ENCODE measurements around the gene CCDC86.

The CCDC86 gene

GRCh38 chr11:60859616-60860250 is 17.8 kb downstream of the CCDC86 start:
- no peak for DNase-seq (ENCODE audit: extremely low read depth, low read depth)
- TF ChIP-seq, protein P1, sequence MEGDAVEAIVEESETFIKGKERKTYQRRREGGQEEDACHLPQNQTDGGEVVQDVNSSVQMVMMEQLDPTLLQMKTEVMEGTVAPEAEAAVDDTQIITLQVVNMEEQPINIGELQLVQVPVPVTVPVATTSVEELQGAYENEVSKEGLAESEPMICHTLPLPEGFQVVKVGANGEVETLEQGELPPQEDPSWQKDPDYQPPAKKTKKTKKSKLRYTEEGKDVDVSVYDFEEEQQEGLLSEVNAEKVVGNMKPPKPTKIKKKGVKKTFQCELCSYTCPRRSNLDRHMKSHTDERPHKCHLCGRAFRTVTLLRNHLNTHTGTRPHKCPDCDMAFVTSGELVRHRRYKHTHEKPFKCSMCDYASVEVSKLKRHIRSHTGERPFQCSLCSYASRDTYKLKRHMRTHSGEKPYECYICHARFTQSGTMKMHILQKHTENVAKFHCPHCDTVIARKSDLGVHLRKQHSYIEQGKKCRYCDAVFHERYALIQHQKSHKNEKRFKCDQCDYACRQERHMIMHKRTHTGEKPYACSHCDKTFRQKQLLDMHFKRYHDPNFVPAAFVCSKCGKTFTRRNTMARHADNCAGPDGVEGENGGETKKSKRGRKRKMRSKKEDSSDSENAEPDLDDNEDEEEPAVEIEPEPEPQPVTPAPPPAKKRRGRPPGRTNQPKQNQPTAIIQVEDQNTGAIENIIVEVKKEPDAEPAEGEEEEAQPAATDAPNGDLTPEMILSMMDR (IDR thresholded peaks at IDR 0.05; ENCODE audit: low read depth, low read length) = no peak

DNA sequence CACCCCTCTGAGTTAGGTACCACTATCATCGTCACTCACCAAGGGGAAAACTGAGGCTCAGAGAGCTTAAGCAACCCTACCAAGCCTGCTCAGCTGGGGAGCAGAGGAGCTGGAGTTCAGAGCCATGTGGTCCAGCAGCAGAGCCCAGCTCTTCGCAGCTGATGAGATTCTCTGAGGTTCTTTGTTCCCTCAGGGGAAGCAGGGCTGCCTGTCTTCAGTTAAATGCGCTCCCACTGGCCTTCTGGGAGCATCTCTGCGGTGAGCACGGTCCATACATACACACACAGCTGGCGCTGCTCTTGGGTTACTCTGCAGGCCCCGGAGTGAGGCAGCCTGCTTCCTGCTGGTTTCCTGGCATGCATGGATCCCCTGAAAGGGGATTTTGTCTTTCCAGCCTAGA is 19.0 kb downstream of the CCDC86 start:
- no peak for DNase-seq (ENCODE audit: extremely low read depth, low read depth)
- TF ChIP-seq, protein P1 (IDR thresholded peaks at IDR 0.05; ENCODE audit: low read depth, low read length) = no peak

DNA sequence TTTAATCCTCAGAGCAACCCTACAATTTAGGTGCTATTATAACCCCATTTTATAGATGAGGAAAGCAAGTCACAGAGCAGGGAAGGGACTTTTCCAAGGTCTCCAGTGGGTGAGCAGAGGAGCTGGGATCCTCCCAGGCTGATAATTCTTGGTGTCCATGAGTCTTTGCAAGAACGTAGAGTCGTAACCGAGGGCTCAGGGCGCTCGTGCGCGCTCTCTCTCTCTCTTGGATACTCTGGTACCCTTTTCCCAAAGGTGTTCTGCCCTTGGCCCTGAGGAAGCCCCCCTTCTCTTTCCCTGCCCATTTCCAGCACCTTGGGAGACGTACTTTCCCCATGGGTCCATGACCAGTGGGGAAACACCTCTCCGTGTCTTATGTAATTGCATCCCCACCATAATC is 20.3 kb downstream of the CCDC86 start:
- TF ChIP-seq, protein P1 (IDR thresholded peaks at IDR 0.05; ENCODE audit: low read depth, low read length) = no peak
- DNase-seq (ENCODE audit: extremely low read depth, low read depth) = no peak

- TF ChIP-seq, protein P1 (IDR thresholded peaks at IDR 0.05; ENCODE audit: low read depth, low read length) = no peak
- DNase-seq (ENCODE audit: extremely low read depth, low read depth) = no peak
Observed at GRCh38 chr11:60863550-60864521, 21.9 kb downstream of the CCDC86 start.

DNA sequence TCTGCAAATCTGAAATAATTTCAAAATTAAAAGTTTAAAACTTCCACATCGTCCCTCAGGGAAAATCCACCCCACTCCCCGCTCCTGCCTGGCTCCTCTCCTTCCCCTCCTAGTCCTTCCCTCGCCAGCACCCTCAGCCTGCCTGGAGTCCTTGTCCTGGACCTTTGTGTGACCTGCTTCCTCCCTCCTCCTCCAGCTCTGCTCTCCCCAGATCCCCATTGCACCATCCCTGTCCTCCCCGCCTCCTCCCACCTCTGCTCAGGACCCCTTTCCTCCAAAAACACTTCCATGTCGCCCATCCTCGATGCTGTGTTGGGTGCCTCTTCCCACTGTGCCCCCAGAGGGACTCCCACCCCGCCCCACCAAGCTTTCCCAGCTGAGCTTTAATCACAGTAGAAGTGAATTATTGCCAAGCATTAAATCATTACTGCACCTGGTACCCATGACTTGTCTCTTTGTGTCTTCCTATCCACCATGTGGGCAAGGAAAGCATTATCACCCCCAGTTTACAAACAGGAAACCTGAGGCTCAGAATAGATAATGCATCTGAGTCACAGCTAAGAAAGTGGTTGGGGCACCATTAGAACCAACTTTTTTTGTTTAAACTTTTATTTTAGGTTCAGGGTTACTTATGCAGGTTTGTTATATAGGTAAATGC is 23.1 kb downstream of the CCDC86 start:
- DNase-seq (ENCODE audit: extremely low read depth, low read depth) = no peak
- TF ChIP-seq, protein P1 (IDR thresholded peaks at IDR 0.05; ENCODE audit: low read depth, low read length) = no peak

- no peak for DNase-seq (ENCODE audit: extremely low read depth, low read depth)
- TF ChIP-seq, protein P1 (IDR thresholded peaks at IDR 0.05; ENCODE audit: low read depth, low read length) = no peak
Observed at GRCh38 chr11:60866911-60867870, 25.3 kb downstream of the CCDC86 start, which contains the start of gene ZP1. ZP1 (plus strand) TSS chr11:60867542; CDS start chr11:60867562, 20 bp downstream.
